ENCODE results near the gene DCD. TPM values are rescaled to one million over a fixed set of nuclear protein-coding genes. Genes with fewer than 3 reads are reported as not detected.

DCD gene
- total and polyA plus RNA-seq, 2 donors (not counting 3 experiments of a cell fraction or from before 2014, with no cell fraction given), result not detected

GRCh38 chr12:54605138-54605970, 42.8 kb downstream of the DCD start:
- Histone ChIP-seq H3K27ac (ENCODE audit: insufficient read depth, low read depth, low read length) (no peak overlapping the region), H3K4me2 (ENCODE audit: insufficient read depth, low read length) (no peak overlapping the region), H3K9me1 (replicated peaks; ENCODE audit: control insufficient read depth, extremely low read depth, insufficient read depth, low read length) (no peaks in the 10 kb centered on the region), H3K36me3 (ENCODE audit: control insufficient read depth in 2 of 2, extremely low read depth in 1 of 2, insufficient read depth in 2 of 2, low read length in 2 of 2) (no peaks in the 10 kb centered on the region), H3K4me1 (ENCODE audit: control insufficient read depth, extremely low read depth, insufficient read depth, low read length) (no peaks in the 10 kb centered on the region), H3K9me3 (replicated peaks; ENCODE audit: control insufficient read depth, insufficient read depth, low read length) (no peaks in the 10 kb centered on the region), H3K4me3 (replicated peaks in 1 of 3; ENCODE audit: insufficient read depth in 1 of 3, low read depth in 1 of 3, low read length in 3 of 3) (no peak overlapping the region), H4K20me1 (replicated peaks; ENCODE audit: control insufficient read depth, extremely low read depth, insufficient read depth, low read length) (no peaks in the 10 kb centered on the region), H3K79me2 (ENCODE audit: control insufficient read depth, insufficient read depth, low read length) (no peaks in the 10 kb centered on the region), H3K9ac (replicated peaks; ENCODE audit: extremely low read depth, insufficient read depth, low read length) (no peak overlapping the region), H2AFZ (ENCODE audit: low read depth, low read length) (no peak overlapping the region), H3K27me3 (ENCODE audit: control insufficient read depth in 2 of 2, insufficient read depth in 2 of 2, low read length in 2 of 2) (peaks cover 0 to 2% of the 10 kb centered on the region in 2 experiments)
- ChIA-PET CTCF (interaction anchor here (0.7 to 1.9 kb wide), 5 partner anchors 9 to 331 kb away, joined by 3 to 8 read pairs (median 4); no protein-coding TSS in a partner anchor), POLR2A (no interaction called here)
- no peak for TF ChIP-seq JUN (IDR thresholded peaks at IDR 0.05; ENCODE audit: borderline replicate concordance, insufficient read depth, insufficient read length, low read depth)
- no peak for TF ChIP-seq FOS (IDR thresholded peaks at IDR 0.05; ENCODE audit: borderline replicate concordance, insufficient read depth, low read length)
- no peak for TF ChIP-seq MAX (IDR thresholded peaks at IDR 0.05; ENCODE audit: insufficient read depth, insufficient read length)
- TF ChIP-seq CTCF (IDR thresholded peaks at IDR 0.05; ENCODE audit: extremely low read depth in 1 of 2, insufficient read depth in 1 of 2, low read depth in 1 of 2, low read length in 2 of 2), result no peak
- no peak for TF ChIP-seq POLR2A (IDR thresholded peaks at IDR 0.05; ENCODE audit: low read depth, low read length)
- no peak for TF ChIP-seq GATA2 (IDR thresholded peaks at IDR 0.05; ENCODE audit: insufficient read depth, insufficient read length, low read depth, low read length)
- TF ChIP-seq POLR2AphosphoS5 (IDR thresholded peaks at IDR 0.05; ENCODE audit: insufficient read depth, low read depth, low read length), result no peak
- no peak for TF ChIP-seq EZH2 (IDR thresholded peaks at IDR 0.05; ENCODE audit: borderline replicate concordance, low read depth, low read length, severe bottlenecking)
- TF ChIP-seq MYC (IDR thresholded peaks at IDR 0.05; ENCODE audit: low read depth, low read length), result no peak
- no peak for FAIRE-seq
- DNase-seq (ENCODE audit: low read depth, low spot score), result no peak
- no TSS peak for BruUV-seq (replicated peaks)
- intact Hi-C loops (cut with micrococcal nuclease) (no loop called here), dilution Hi-C loops (cut with MboI; ENCODE audit: extremely low pct_ligation_motif_present, low sequenced_read_pairs) (no loop called here)

Measured in endothelial cell of umbilical vein (primary cell).